Endothelial cell of umbilical vein (primary cell): ENCODE results near the gene VMP1. TPM values are rescaled to one million over a fixed set of nuclear protein-coding genes. Genes with fewer than 3 reads are reported as not detected.

ENCODE experiments used
- BruUV-seq: library from RNA; stranded (reverse); fragments of 400-500 nt; replicated peaks from 2 replicates; lab custom pipeline; 2021; lab: Mats Ljungman, UMichigan
- CTCF ChIA-PET: fragments of 300-600, 350-600 bp; sonication (Branson Sonifier 250); formaldehyde crosslinking; loops from one replicate; lab custom pipeline; 2021; ENCODE audit warnings: antibody characterized with exemption, inconsistent platforms; lab: Charles Lee
- POLR2A ChIA-PET: fragments of 300-600, 350-600 bp; sonication (Branson Sonifier 250); formaldehyde crosslinking; loops from one replicate; lab custom pipeline; 2021; ENCODE audit warnings: antibody characterized with exemption, inconsistent platforms; lab: Charles Lee
- DNase-seq: peaks from one replicate; pipeline ENCODE4 v3.0.0-alpha.2; 2011; ENCODE audit warnings: low read depth, low spot score
- FAIRE-seq: peaks from 2 replicates; lab custom pipeline; 2011; peaks lifted over from hg19 to GRCh38; lab: Jason Lieb, UNC
- H2AFZ ChIP-seq: 2 replicates; pipeline ENCODE4 v1.6.0; 2012; ENCODE audit warnings: low read depth, low read length, control low read depth, inconsistent platforms
- H3K27ac ChIP-seq: 2 replicates; pipeline ENCODE4 v1.5.1; 2011; ENCODE audit warnings: low read depth, mild to moderate bottlenecking, control low read depth, low read length, moderate library complexity; ENCODE audit not compliant: insufficient read depth
- H3K27me3 ChIP-seq, 2 experiments: 2 replicates each; pipeline versions ENCODE4 v1.6.0 to v1.6.1; 2011; ENCODE audit warnings: low read length in 2 of 2, mixed read lengths in 1 of 2; ENCODE audit not compliant: control insufficient read depth in 2 of 2, insufficient read depth in 2 of 2
- H3K36me3 ChIP-seq, 2 experiments: 2 replicates in 1 of 2; 3 replicates in 1 of 2; pipeline ENCODE4 v1.5.1; 2011; ENCODE audit warnings: low read length in 2 of 2, mild to moderate bottlenecking in 1 of 2, moderate library complexity in 1 of 2; ENCODE audit not compliant: control insufficient read depth in 2 of 2, insufficient read depth in 2 of 2; ENCODE audit errors: extremely low read depth in 1 of 2
- H3K4me1 ChIP-seq: 3 replicates; pipeline ENCODE4 v1.5.1; 2011; ENCODE audit warnings: mild to moderate bottlenecking, low read length; ENCODE audit not compliant: control insufficient read depth, insufficient read depth; ENCODE audit errors: extremely low read depth
- H3K4me2 ChIP-seq: 2 replicates; pipeline ENCODE4 v1.6.1; 2011; ENCODE audit warnings: low read length, control low read depth, mixed read lengths; ENCODE audit not compliant: insufficient read depth
- H3K4me3 ChIP-seq, 3 experiments: fragments of 200-600 bp in 1 of 3; sonication (generic), shearing (Covaris generic) in 1 of 3; replicated peaks in 1 of 3; 2 replicates each; pipeline ENCODE4 v1.5.1; 2011 to 2016; ENCODE audit warnings: control low read depth in 3 of 3, low read length in 3 of 3, mild to moderate bottlenecking in 2 of 3, inconsistent platforms in 1 of 3, low read depth in 1 of 3, moderate library complexity in 1 of 3; ENCODE audit not compliant: insufficient read depth in 1 of 3
- H3K79me2 ChIP-seq: 2 replicates; pipeline ENCODE4 v1.6.0; 2012; ENCODE audit warnings: low read length, inconsistent platforms; ENCODE audit not compliant: control insufficient read depth, insufficient read depth
- H3K9ac ChIP-seq: replicated peaks from 2 replicates; pipeline ENCODE3; 2011; ENCODE audit warnings: low read length, control low read depth; ENCODE audit not compliant: insufficient read depth; ENCODE audit errors: extremely low read depth
- H3K9me1 ChIP-seq: replicated peaks from 3 replicates; pipeline ENCODE4 v1.6.0; 2011; ENCODE audit warnings: mild to moderate bottlenecking, low read length; ENCODE audit not compliant: control insufficient read depth, insufficient read depth; ENCODE audit errors: extremely low read depth
- H3K9me3 ChIP-seq: replicated peaks from 2 replicates; pipeline ENCODE4 v1.5.1; 2012; ENCODE audit warnings: low read length, inconsistent platforms; ENCODE audit not compliant: control insufficient read depth, insufficient read depth
- H4K20me1 ChIP-seq: replicated peaks from 2 replicates; pipeline ENCODE3; 2011; ENCODE audit warnings: mild to moderate bottlenecking, low read length; ENCODE audit not compliant: control insufficient read depth, insufficient read depth; ENCODE audit errors: extremely low read depth
- EZH2 ChIP-seq: IDR thresholded peaks from 2 replicates; pipeline ENCODE4 v1.6.1; 2012; ENCODE audit warnings: borderline replicate concordance, low read depth, mild to moderate bottlenecking, moderate library complexity, low read length, inconsistent platforms; ENCODE audit not compliant: severe bottlenecking
- FOS ChIP-seq: IDR thresholded peaks from 2 replicates; pipeline ENCODE4 v1.6.1; 2011; ENCODE audit warnings: mild to moderate bottlenecking, low read length, moderate library complexity, borderline replicate concordance; ENCODE audit not compliant: insufficient read depth
- MYC ChIP-seq: IDR thresholded peaks from one replicate; pipeline ENCODE4 v1.6.1; 2011; ENCODE audit warnings: mild to moderate bottlenecking, low read depth, low read length
- POLR2A ChIP-seq: IDR thresholded peaks from 2 replicates; pipeline ENCODE4 v1.6.1; 2012; ENCODE audit warnings: low read depth, mild to moderate bottlenecking, control low read depth, low read length
- POLR2AphosphoS5 ChIP-seq: IDR thresholded peaks from 2 replicates; pipeline ENCODE4 v1.6.1; 2012; ENCODE audit warnings: low read depth, mild to moderate bottlenecking, control low read depth, low read length, moderate library complexity; ENCODE audit not compliant: insufficient read depth
- dilution Hi-C: fragments of 300-500 bp; cut with MboI; formaldehyde crosslinking; loops from one replicate; pipeline ENCODE4 v1.15.0; 2019; ENCODE audit warnings: low sequenced_read_pairs; ENCODE audit not compliant: extremely low pct_ligation_motif_present
- intact Hi-C: fragments of 100-400 bp; cut with micrococcal nuclease; formaldehyde crosslinking; loops from one replicate; pipeline ENCODE4 v1.10.0; 2022
- polyA plus RNA-seq, 4 experiments: library from polyadenylated mRNA; depleted of rRNA in 3 of 4; stranded (reverse) in 3 of 4; unstranded in 1 of 4; fragments of >200 nt; gene quantifications; 2 replicates each; pipeline versions ENCODE4 v1.2.1 to v1.2.3, GENCODE V29; 2011 to 2012; ENCODE audit warnings: missing spikeins in 1 of 4
- total RNA-seq: library from RNA; stranded (reverse); gene quantifications from 2 replicates; pipeline ENCODE4 v1.2.3, GENCODE V29; 2021
- TF ChIP-seq, protein P1 (sequence below): IDR thresholded peaks from 2 replicates; pipeline ENCODE4 v1.6.1; 2011; ENCODE audit not compliant: insufficient read depth, insufficient read length

Gene VMP1
- total and polyA plus RNA-seq, 2 donors (not counting 3 experiments of a cell fraction or from before 2014, with no cell fraction given), result 138 to 270 TPM

DNA sequence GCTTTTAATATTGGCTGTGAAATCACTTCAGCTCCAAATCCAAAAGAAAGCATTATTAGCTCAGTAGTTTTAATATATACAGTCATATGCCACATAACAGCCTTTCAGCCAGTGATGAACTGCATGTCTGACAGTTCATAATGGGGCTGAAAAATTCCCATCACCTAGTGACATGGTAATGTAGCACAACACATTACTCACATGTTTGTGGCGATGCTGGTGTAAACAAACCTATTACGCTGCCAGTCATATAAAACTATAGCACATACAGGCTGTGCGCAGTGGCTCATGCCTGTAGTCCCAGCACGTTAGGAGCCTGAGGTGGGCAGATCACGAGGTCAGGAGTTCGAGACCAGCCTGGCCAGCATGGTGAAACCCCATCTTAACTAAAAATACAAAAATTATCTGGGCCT lies 93.1 kb downstream of the VMP1 start:
- H3K27ac ChIP-seq, result no peak overlapping the region
- TF ChIP-seq MYC (no peak), POLR2A (no peak), POLR2AphosphoS5 (no peak), FOS (no peak), EZH2 (no peak)
- TF ChIP-seq, protein P1, sequence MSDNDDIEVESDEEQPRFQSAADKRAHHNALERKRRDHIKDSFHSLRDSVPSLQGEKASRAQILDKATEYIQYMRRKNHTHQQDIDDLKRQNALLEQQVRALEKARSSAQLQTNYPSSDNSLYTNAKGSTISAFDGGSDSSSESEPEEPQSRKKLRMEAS, result no peak
- H3K36me3 ChIP-seq, result no peaks in the 10 kb centered on the region
- DNase-seq, result no peak
- H2AFZ ChIP-seq, result no peak overlapping the region
- no peaks in the 10 kb centered on the region for H3K27me3 ChIP-seq
- ChIA-PET CTCF (interaction anchor here (1.1 kb wide), 1 partner anchor 46 kb away, joined by 3 read pairs; no protein-coding TSS in a partner anchor), POLR2A (no interaction called here)
- no TSS peak for BruUV-seq
- no peaks in the 10 kb centered on the region for H3K79me2 ChIP-seq
- no peak overlapping the region for H3K4me2 ChIP-seq
- intact Hi-C loops, result no loop called here
- H3K9me3 ChIP-seq, result no peaks in the 10 kb centered on the region
- H4K20me1 ChIP-seq, result no peaks in the 10 kb centered on the region
- dilution Hi-C loops, result no loop called here
- FAIRE-seq, result no peak
- no peak overlapping the region for H3K4me3 ChIP-seq
- H3K4me1 ChIP-seq, result peaks cover 14% of the 10 kb centered on the region
- H3K9ac ChIP-seq, result no peak overlapping the region
- H3K9me1 ChIP-seq, result no peaks in the 10 kb centered on the region

DNA sequence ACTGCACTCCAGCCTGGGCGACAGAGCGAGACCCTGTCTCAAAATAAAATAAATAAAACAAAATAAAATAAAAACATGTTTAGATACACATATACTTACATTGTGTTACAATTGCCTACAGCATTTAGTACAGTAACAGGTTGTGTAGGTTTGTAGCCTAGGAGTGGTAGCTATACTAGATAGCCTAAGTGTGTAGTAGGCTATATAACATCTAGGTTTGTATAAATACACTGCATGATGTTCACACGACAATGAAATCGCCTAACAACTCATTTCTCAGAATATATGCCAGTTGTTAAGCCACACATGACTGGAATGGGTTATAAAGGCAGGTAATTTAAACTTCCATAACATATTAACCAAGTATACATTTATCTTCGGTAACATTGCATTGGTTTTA lies 94.7 kb downstream of the VMP1 start:
- ChIA-PET CTCF (interaction anchor here (1.0 kb wide), 1 partner anchor 26 kb away, joined by 3 read pairs; no protein-coding TSS in a partner anchor), POLR2A (no interaction called here)
- H2AFZ ChIP-seq, result no peak overlapping the region
- H3K27ac ChIP-seq, result no peak overlapping the region
- no peaks in the 10 kb centered on the region for H4K20me1 ChIP-seq
- no peaks in the 10 kb centered on the region for H3K27me3 ChIP-seq
- no peaks in the 10 kb centered on the region for H3K9me3 ChIP-seq
- H3K4me1 ChIP-seq, result peaks cover under 1% of the 10 kb centered on the region
- FAIRE-seq (no peak), DNase-seq (no peak)
- H3K9me1 ChIP-seq, result no peaks in the 10 kb centered on the region
- no peak overlapping the region for H3K4me2 ChIP-seq
- intact Hi-C loops (no loop called here), dilution Hi-C loops (no loop called here)
- TF ChIP-seq POLR2A (no peak), MYC (no peak), POLR2AphosphoS5 (no peak)
- H3K9ac ChIP-seq, result no peak overlapping the region
- no peaks in the 10 kb centered on the region for H3K36me3 ChIP-seq
- no peak overlapping the region for H3K4me3 ChIP-seq
- BruUV-seq, result no TSS peak
- no peaks in the 10 kb centered on the region for H3K79me2 ChIP-seq
